Ramos (cell line): Measurements from ENCODE around the gene CCNA2.

Experiments used
- in situ Hi-C: fragments of 300-500 bp; cut with MboI; formaldehyde crosslinking; loops from one replicate; pipeline ENCODE4 v1.14.3; 2022; ENCODE audit warnings: low sequenced_read_pairs; ENCODE audit not compliant: unreplicated experiment

Gene CCNA2

DNA sequence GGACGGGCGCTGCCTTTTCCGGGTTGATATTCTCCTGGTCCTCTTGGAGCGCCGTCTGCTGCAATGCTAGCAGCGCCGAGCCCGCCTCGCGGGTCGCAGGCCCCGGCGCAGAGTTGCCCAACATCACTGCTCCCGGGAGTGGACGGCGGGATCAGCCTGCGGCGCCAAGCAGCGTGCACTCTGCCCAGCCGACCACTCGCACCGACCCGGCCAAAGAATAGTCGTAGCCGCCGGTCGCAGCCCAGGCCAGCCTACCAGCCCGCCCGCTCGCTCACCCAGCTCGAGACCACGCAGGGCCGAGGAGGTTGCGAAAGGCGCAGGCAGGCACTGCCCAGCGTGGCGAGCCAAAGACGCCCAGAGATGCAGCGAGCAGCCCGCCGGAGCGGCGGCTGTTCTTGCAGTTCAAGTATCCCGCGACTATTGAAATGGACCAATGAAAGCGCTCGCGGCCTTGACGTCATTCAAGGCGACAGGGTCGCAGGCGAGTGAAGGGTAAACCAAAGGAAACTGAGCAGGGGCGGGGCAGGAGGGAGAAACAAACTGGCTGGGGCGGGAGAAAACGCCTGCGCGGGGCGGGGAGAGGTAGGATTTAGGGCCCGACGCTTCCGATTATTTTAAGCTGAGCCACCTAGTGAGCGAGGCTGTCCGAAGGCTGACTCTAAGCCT, at the start of gene CCNA2:
CCNA2 (minus strand) TSS at position 379 of the 666 bp plus-strand sequence; CDS start at position 124, 255 bp downstream.
- in situ Hi-C loops, result loop anchor here (25.0 kb wide), 1 partner anchor 1061 kb away; no protein-coding TSS in a partner anchor

DNA sequence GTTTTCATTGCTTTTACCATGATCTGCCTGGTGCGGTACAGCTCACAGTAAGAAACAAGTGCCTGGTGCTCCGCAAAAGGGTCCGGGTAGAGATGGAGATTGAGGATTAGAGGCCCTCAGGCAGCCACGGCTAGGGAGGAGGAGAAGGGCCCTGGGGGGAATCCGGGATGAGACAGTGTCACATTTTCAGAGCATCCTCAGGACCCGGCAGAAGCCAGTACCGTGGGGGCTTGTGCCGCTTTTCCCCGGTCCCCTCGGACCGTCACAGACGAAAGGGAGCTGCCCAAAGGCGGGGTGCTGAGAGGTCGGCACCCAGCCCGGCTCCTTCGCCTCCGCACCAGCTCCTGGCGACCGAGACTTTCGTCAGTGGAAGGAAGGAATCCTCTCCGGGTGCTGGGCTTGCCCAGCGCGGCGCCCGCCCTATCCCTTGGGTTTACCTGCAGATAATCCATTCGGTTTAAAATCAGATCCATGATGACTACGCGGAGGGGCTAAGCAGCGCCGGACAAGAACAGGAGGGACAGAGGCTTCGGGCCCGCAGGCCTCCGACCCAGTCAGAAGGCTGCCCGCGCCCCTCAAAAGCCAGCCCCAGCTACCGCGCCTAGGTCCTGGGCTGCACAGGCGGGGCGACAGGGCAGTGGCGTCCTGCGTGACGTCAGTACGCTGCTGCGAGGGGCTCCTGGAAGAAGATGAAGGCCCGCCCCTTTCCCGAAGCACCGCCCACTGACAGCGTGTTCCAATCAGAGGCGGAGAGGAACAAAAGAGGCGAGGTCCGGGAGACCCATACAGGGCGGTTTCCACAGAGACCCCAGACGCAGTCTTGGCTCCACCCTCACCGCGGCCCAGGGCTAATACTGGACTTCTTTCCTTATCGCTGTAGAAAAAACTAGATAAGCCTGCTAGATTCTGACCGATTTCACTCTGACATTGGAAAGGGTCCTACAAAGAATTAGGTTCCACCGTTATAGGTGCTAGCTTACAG, 46.4 kb upstream of the CCNA2 start, which contains the start of gene BBS7:
BBS7 (minus strand) TSS at position 634 of the 982 bp plus-strand sequence; CDS start at position 473, 161 bp downstream.
- in situ Hi-C loops, result no loop called here

GRCh38 chr4:121863799-121864198, 40.1 kb upstream of the CCNA2 start:
- in situ Hi-C loops, result no loop called here

DNA sequence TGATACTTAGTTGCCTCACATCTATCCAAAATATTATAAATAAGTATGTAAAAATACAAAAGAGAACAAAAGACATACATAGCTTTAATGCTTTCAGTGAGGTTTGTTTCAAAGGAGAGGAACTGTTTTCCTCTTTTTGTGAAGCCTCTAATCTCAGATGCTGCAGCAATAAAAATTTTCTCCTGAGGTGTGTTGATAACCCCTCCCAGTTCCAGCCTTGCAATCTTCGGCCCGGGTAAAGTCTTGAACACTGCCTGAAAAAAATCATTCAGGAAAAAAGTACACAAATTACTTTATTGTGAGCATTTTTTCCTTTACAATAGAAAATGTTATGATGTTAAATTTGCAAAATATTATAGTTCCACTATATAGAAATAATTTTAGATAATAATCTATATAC, 37.7 kb upstream of the CCNA2 start:
- in situ Hi-C loops, result no loop called here

- in situ Hi-C loops, result no loop called here
Measured at GRCh38 chr4:121860121-121860520, 36.4 kb upstream of the CCNA2 start.

GRCh38 chr4:121851354-121851753, 27.7 kb upstream of the CCNA2 start:
- in situ Hi-C loops, result no loop called here

GRCh38 chr4:121846662-121847061, 23.0 kb upstream of the CCNA2 start:
- in situ Hi-C loops, result no loop called here

- in situ Hi-C loops, result no loop called here
Measured at GRCh38 chr4:121842862-121843261, 19.2 kb upstream of the CCNA2 start.

- in situ Hi-C loops, result no loop called here
Measured at GRCh38 chr4:121838136-121838535, 14.5 kb upstream of the CCNA2 start.

DNA sequence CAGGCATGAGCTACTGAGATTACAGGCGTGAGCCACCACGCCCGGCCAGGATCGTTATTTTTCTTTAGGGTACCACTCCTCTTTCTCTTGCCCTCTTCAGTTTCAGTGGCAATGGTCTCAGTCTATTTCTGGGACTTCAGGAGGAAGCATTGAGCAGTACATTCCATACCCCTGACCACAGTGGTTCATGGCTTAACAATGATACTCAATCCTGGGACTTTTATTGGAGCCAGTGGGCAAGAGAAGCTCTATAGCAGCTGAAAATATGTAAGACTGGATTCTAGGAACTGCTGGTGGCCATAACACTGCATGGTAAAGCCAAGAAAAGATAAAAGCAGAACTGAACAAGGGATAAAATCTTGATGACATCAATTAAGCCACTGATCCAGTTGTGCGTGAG, 5.8 kb upstream of the CCNA2 start:
- in situ Hi-C loops, result no loop called here

DNA sequence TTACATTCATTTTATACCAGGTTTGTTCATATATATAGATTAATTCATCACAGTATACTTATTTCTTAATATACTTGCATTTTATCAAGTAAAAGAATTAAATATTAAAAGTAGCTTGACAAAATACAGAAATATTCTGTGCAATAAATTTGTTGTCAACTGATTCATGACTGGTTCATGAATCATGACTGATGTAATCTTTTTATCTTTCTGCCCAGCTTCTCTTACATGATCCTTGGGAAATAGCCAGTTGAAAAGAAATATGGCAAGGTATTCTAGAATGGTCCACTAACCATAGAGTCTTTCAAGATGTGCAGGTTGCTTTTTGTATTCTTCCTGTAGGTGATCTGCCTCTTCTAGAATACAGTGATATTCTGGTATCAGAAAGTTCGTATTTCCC, 4.2 kb upstream of the CCNA2 start:
- in situ Hi-C loops, result no loop called here

DNA sequence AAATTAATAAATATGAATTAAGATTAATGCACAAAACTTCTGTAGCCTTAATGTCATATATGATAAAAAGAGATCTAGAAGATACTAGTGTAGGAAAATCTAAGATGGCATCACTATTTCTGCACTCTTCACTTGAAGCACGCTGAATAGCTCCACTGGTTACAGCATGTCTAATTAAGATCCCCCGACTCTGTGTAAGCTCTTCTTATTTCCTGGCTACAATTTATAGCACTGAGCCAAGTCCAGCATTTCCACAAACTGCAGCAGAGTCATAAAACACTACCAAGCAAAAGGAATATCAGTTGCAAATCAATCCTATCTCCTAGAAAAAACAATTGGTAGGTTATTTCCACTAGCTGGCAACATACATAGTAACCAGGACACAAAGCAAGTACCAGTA, 1.3 kb upstream of the CCNA2 start:
- in situ Hi-C loops, result loop anchor here (25.0 kb wide), 1 partner anchor 1063 kb away; no protein-coding TSS in a partner anchor

DNA sequence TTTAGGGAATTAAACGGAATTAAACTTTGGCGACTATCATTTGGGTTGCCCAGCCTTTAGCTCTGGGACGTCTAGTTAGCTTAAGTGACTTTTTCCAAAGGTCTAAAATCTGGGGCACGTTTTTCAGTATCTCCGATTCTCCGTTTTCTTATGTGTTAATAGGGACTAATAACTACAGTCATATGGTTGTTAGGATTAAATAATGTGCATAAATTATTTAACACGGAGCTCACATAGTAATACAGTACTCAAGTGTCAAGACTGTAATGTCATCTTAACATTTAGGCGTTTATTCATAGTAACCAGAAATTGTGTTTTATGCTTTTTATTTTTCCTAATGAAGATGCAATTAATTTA, 466 bp upstream of the CCNA2 start:
- in situ Hi-C loops, result loop anchor here (25.0 kb wide), 1 partner anchor 1062 kb away; no protein-coding TSS in a partner anchor

DNA sequence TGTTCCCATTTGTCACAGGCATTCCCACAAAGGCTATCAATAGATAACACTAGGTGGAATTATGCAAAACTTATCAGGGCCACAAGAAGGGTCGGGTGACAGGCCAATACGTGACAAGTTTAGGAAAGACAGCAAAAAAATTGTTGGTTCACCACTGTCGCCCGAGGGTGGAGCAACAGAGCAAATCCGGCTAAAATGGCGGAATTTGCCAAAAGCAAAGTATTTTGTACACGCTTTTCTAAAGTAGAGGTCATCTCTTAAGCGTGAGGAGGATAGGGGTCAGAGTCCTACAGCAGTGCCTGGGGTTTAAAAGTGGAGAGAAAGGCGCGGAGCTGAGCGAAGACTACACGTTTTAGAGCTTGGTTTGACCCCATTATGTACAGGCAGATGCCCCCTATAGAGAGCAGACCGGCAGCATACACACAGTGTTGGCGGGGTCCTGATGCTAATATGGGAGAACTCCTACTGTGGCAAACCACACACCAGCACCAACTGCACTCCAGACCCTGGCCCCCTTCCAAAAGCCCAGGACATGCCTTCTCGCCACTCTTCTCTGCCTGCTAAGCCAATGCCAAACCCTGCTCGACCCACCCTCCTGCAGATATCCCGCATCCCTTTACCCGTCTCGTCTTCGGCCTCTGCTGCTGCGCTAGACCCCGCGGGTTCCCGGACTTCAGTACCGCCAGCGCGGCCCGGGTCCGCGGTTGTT, 733 bp downstream of the CCNA2 start:
- in situ Hi-C loops, result loop anchor here (25.0 kb wide), 1 partner anchor 1061 kb away; no protein-coding TSS in a partner anchor

GRCh38 chr4:121822047-121822446, 1.6 kb downstream of the CCNA2 start:
- in situ Hi-C loops, result loop anchor here (25.0 kb wide), 1 partner anchor 1060 kb away; no protein-coding TSS in a partner anchor

GRCh38 chr4:121819216-121819965, 4.3 kb downstream of the CCNA2 start:
- in situ Hi-C loops, result loop anchor here (25.0 kb wide), 1 partner anchor 1057 kb away; no protein-coding TSS in a partner anchor

DNA sequence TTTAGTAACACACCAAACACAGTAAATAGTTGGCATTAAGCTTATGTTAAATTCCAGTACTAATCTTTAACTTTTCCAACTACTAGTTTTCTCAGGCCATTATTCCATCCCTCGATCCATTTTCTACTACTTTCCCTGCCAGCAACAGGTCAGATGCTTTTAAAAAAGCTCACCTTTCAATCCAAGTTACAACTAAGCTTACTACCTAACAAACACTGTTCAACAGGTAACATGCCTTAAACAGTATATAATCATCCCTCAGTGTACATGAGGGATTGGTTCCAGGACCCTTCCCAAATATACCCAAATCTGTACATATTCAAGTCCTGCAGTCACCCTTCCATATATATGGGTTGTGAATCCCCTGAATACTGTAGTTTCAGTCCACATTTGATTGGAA, 5.5 kb downstream of the CCNA2 start:
- in situ Hi-C loops, result loop anchor here (25.0 kb wide), 1 partner anchor 1056 kb away; no protein-coding TSS in a partner anchor

DNA sequence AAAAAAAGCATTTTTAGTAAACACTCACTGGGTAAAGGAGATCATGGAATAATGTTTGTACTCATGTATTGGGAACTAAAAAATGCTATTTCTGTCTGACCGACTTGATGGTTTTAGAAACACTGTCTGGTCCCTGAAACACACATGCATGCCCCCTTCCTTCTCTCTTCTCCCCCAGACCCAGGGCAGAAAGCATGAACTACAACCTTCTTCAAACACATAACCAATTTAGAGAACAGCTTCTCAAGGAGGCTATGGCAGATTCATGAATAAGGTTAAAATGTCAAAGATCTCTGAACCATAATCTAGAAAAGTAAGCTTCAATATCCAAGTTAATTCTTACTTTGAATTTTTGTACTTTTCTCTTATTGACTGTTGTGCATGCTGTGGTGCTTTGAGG, 6.0 kb downstream of the CCNA2 start:
- in situ Hi-C loops, result loop anchor here (25.0 kb wide), 1 partner anchor 1055 kb away; no protein-coding TSS in a partner anchor

GRCh38 chr4:121817006-121817405, 6.7 kb downstream of the CCNA2 start:
- in situ Hi-C loops, result loop anchor here (25.0 kb wide), 1 partner anchor 1055 kb away; no protein-coding TSS in a partner anchor
